ENCODE data around the gene HOXC10.
A peak's percentile ranks its signal among the peaks of the same experiment; 100 is the strongest.

The HOXC10 gene

DNA sequence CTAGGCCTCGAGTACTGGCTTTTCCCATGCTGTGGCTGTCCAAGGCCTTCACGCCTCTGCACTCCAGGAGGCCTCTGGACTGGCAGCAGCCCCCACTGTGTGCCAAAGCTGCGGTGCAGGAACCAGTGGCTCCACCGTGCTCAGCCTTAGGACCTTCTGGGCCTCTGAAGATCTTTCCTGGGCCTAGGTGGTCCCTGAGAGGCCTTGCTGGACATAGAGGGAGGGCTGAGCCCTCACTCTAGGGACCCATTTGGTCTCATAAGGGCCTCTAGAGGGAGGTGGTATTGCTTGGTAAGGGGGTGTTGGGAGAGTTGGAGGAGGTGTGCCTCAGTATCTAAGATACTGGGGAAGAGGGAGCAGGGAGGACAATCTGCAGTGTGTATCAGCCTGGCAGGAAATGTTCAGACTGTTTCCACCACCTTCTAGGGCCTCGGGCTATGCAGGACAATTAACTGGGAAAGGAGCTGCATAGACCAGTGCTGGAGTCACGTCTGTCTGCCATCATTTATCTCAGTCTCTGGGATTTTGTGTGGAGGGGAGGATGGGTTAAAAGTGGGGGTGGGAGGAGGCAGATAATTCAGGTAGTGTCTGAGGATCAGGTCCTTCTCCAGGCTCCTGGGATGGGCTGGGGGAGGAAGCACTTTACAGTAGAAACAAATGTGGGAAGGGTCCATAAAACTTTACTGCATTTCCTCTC, 50.8 kb downstream of the HOXC10 start:
- peaks cover 85 to 96% of the 10 kb centered on the region in 2 donors for H3K27me3 Mint-ChIP-seq
- ATAC-seq (replicated peaks) (no peak), DNase-seq (no peak)
- H3K9me3 Mint-ChIP-seq: no peaks in the 10 kb centered on the region
- no peak overlapping the region for H3K4me3 Mint-ChIP-seq
- H3K36me3 Mint-ChIP-seq: peaks cover 0 to 1% of the 10 kb centered on the region in 2 donors
- peak overlapping the region; percentile 63 for H3K27ac Mint-ChIP-seq
- peaks cover 22 to 28% of the 10 kb centered on the region in 2 donors for H3K4me1 Mint-ChIP-seq

DNA sequence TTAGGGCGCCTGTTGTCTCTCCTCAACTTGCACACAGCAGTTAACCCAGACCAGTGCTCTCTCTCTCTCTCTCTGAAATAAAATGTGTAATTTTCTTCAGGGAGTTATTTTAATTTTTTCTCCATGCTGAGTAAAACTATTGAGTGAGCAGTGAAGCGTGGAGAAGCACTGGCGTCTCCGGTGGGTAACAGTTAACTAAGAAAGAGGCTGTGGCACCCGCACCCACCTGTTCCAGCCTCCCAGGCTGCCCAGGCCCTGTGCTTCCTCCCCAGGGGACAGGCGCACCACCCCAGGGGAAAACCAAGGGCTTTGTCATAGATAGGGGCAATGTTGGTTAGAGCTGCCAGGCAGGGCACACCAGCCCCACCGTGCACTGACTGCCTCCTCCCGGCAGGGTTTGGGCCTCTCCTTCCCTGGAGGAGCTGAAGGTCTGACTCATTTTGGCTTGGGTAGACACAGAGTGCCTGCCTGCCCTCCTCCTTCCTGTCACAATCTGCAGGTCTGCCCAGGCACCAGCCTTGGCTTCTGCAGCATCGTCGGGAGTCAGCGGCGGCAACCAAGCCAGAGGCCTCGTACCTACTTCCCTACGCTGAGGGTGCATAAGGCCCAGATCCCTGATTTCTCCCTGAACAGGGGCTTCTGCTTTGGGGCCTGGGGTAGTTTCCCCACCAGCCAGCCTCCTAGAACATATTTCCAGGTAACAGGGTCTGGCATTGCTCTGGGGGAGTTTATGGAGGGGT, 51.8 kb downstream of the HOXC10 start:
- ATAC-seq (replicated peaks) (peak; percentile 37 to 65), DNase-seq (no peak)
- Mint-ChIP-seq H3K27me3 (peaks cover 86 to 95% of the 10 kb centered on the region in 2 donors), H3K9me3 (no peaks in the 10 kb centered on the region), H3K36me3 (peaks cover 0 to 1% of the 10 kb centered on the region in 2 donors), H3K4me1 (peaks cover 20 to 28% of the 10 kb centered on the region in 2 donors), H3K27ac (no peak overlapping the region), H3K4me3 (no peak overlapping the region)

DNA sequence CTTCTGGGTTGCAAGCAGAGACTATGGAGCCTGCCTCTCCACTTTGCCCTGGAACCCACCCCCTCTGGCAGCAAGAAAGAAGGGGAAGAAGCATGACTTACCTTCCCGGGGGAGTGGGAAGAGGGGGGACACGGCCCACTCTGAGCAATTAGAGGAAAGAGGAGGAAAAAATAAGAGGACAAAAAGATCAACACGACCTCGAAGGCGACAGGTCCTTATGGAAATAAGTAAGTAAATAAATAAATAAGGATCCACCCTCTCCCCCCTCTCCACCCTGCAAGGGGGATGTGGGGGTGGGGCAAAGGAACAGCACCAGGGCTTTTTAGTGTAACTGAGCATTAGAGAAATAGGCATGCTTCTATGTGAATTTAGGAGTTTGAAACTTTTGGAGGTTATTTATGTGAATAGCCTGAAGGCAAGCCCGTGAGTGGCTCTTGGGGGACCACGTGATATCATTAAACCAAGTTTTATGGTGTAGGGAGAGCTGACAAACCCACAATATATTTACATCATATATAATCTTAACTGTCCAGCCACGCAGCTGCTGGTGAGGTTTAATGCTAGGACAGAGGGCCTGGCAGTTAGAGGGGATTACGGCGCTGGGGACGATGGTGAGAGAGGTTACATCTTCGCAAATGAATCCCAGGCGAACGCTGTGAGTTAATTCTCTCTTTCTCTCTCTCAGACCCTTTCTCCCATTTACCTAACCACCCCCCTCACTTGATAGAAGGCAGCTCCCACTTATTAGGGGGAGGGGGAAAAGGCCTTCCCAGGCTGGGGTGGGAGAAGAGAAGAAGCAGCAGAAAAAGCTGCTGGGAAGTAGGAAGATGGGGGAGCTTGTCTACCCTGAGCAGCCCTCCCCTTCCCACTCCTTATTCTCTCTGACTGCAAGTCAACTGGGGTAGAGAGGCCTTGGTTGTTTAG, 52.7 kb downstream of the HOXC10 start:
- DNase-seq (no peak), ATAC-seq (replicated peaks) (no peak)
- Mint-ChIP-seq H3K27ac (no peak overlapping the region), H3K9me3 (no peaks in the 10 kb centered on the region), H3K4me1 (peaks cover 18 to 23% of the 10 kb centered on the region in 2 donors), H3K27me3 (peaks cover 86 to 95% of the 10 kb centered on the region in 2 donors), H3K4me3 (no peak overlapping the region), H3K36me3 (peaks cover 0 to 1% of the 10 kb centered on the region in 2 donors)

DNA sequence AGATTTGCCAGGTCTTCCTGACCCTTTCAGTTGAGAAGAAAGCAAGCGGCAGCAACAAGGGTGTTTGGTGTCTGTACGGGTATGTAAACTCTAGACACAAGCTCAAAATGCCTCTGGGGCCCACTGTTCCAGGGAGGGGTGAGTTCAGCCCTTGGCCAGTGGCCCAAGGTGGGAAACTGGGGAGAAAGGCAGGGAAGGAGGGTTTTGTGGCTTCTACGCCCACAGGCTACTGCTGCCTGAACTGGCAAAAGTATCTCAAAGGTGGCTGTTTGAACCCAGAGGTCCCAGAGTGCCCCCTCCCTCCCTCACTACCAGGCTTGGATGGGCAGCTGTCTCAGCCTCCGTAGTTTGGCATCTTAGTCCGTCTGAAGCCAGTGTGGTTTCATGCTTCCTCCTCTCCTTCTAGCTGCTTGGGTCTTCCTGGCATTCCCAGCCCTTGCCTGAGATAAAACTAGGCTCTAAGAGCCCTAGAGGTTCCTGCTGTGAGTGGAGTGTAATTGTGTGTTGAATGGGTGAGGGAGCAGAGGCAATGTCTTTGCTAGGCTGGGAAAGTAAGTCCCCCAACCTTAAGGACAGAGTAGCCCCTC, 53.4 kb downstream of the HOXC10 start:
- ATAC-seq (replicated peaks) (no peak), DNase-seq (no peak)
- Mint-ChIP-seq H3K36me3 (peaks cover 0 to 1% of the 10 kb centered on the region in 2 donors), H3K9me3 (no peaks in the 10 kb centered on the region), H3K4me1 (peaks cover 11 to 15% of the 10 kb centered on the region in 2 donors), H3K27ac (no peak overlapping the region), H3K4me3 (no peak overlapping the region), H3K27me3 (peaks cover 85 to 95% of the 10 kb centered on the region in 2 donors)

DNA sequence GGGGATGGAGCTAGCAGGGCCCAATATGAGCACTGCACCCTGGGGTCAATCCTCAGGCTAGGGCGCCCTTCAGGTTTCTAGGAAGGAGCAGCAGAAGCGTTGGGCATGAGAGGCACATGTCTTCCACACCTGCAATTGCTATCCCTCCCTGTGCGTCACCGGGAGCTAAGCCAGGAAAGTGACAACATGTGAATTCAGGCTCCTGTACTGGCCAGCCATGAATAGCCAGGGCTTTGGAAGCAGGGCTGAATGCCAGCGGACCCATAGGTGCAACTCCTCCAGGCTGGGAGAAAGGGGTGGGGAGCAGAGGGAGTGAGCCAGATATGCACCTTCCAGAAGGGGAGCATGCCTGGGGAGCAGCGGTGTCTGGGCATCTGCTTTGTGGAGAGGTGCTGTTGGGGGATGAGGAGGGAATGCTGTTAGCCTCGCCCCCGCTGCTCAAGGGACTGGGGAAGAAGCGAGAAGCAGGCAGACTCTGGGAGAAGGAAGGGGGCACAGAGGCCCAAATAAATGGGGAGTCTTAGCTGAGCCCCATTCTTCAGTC, 54.0 kb downstream of the HOXC10 start:
- Mint-ChIP-seq H3K36me3 (no peaks in the 10 kb centered on the region), H3K27me3 (peaks cover 86 to 96% of the 10 kb centered on the region in 2 donors), H3K9me3 (no peaks in the 10 kb centered on the region), H3K27ac (no peak overlapping the region), H3K4me3 (no peak overlapping the region), H3K4me1 (peaks cover 8 to 12% of the 10 kb centered on the region in 2 donors)
- DNase-seq (no peak), ATAC-seq (replicated peaks) (no peak)

DNA sequence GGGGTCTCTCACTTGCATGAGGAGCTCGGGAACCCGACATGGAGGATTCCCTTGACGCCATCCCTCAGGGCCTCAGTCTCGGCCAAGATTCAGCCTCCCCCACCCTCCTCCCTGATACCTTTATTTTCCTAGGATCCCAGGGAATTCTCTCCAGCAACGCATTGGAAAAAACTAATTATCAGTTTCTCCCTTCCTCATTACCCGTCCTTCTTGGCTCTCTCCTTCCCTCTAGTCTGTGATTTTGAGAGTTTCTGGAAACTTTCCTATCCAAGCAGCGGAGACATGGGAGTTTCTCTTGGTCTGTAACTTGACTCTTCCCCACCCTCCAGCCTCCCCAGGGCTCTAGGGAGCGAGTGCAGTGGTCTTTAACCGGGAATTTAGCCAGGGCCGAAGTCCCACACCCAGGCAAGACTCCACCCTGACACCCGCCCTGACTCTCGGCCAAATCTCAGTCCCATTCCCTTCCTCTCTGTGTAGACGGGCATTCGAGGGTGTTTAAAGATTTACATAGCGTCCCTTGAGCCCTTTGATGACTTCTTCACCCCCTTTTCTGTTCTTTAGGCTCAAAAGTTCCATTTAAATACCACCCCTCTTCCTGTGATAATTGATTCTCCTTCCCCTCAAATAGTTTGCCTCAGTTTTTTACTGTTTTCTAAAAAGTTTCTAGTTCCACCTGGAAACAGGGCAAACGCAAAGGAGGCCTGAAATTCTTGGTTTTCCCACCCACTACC, 54.6 kb downstream of the HOXC10 start:
- Mint-ChIP-seq H3K4me3 (no peak overlapping the region), H3K27me3 (peaks cover 88 to 97% of the 10 kb centered on the region in 2 donors), H3K36me3 (no peaks in the 10 kb centered on the region), H3K9me3 (no peaks in the 10 kb centered on the region), H3K4me1 (peaks cover 7% of the 10 kb centered on the region in 2 donors), H3K27ac (no peak overlapping the region)
- DNase-seq (no peak), ATAC-seq (replicated peaks) (no peak)
